Heart right ventricle (tissue), 16 donors: ENCODE data around the gene ANKRD6. TPM values are rescaled to one million over a fixed set of nuclear protein-coding genes. Genes with fewer than 3 reads are reported as not detected.

Source experiments
- ATAC-seq, 8 donors: fragments of 200-7000 bp; cut with Tn5 transposase; one replicate each; pipeline ENCODE4 v1.9.1; 2020; ENCODE audit warnings: mild to moderate bottlenecking in 8 of 8, moderate library complexity in 8 of 8, moderate number of reproducible peaks in 1 of 8
- DNase-seq, 2 donors: peaks; one replicate each; pipeline ENCODE4 v3.0.0-alpha.2; 2020
- H3K27ac ChIP-seq, 10 donors: fragments of 200-600 bp; sonication (generic) in 2 of 10; one replicate each; pipeline versions ENCODE4 v1.5.0 to v1.8.0; 2020 to 2022; ENCODE audit warnings: mild to moderate bottlenecking in 3 of 10
- H3K27me3 ChIP-seq, 7 donors: fragments of 200-600 bp; one replicate each; pipeline ENCODE4 v1.8.0; 2021 to 2022; ENCODE audit warnings: mild to moderate bottlenecking in 2 of 7
- H3K36me3 ChIP-seq, 9 donors: fragments of 200-600 bp; sonication (generic) in 1 of 9; one replicate each; pipeline versions ENCODE4 v1.5.0 to v1.8.0; 2020 to 2022; ENCODE audit warnings: mild to moderate bottlenecking in 2 of 9
- H3K4me1 ChIP-seq, 9 donors: fragments of 200-600 bp; sonication (generic) in 1 of 9; one replicate each; pipeline versions ENCODE4 v1.5.0 to v1.8.0; 2020 to 2022; ENCODE audit warnings: mild to moderate bottlenecking in 4 of 9
- H3K4me3 ChIP-seq, 10 donors: fragments of 200-600 bp; sonication (generic) in 2 of 10; one replicate each; pipeline versions ENCODE4 v1.5.0 to v1.8.0; 2020 to 2022; ENCODE audit warnings: mild to moderate bottlenecking in 7 of 10, moderate library complexity in 2 of 10
- H3K9me3 ChIP-seq, 11 donors: fragments of 200-600 bp in 10 of 11; sonication (generic) in 2 of 11; one replicate each; pipeline versions ENCODE4 v1.5.0 to v1.8.0; 2013 to 2022; ENCODE audit warnings: mild to moderate bottlenecking in 2 of 11, control low read depth in 1 of 11, moderate library complexity in 1 of 11
- CTCF ChIP-seq, 9 donors: fragments of 200-600 bp; sonication (generic) in 2 of 9; IDR thresholded peaks; one replicate each; pipeline versions ENCODE4 v1.5.0 to v1.8.0; 2021 to 2022; ENCODE audit warnings: antibody characterized with exemption in 9 of 9, mild to moderate bottlenecking in 5 of 9, moderate library complexity in 1 of 9
- WGBS, 2 donors: extraction: QIAGEN DNeasy Blood & Tissue Kit; methylation state at CpG; one replicate each; pipeline ENCODE4 v1.1.7; 2013; ENCODE audit warnings: inconsistent platforms in 1 of 2; 5-methylcytosine and 5-hydroxymethylcytosine counted together
- intact Hi-C, 10 donors: fragments of 100-400 bp; cut with DNase I; formaldehyde crosslinking; loops; one replicate each; pipeline versions ENCODE4 v1.11.1 to v1.14.2; 2022
- polyA plus RNA-seq, 2 donors: library from polyadenylated mRNA; stranded (reverse); fragments of 200-250 nt; gene quantifications; one replicate each; pipeline ENCODE4 v1.2.3, GENCODE V29; 2013
- total RNA-seq, 10 donors: library from RNA; stranded (reverse); fragmentation: NEBNext Ultra II Directional in 3 of 10; extraction: Animal tissue kit (Norgen Biotek cat#: 25700) in 3 of 10; gene quantifications; one replicate each; pipeline versions ENCODE4 v1.2.1 to v1.2.4, GENCODE V29; 2021 to 2023
- donor health status: Arrhythmogenic right ventricular cardiomyopathy.
- donor health status: ischemic (EF 13 %, LVEDD 7.1; RV severe dilation, severe dysfunction).
- donor health status: healthy with polysubstance abuse.
- donor health status: DM: no; HTN: yes; CAD: no.
- donor health status: DM: no; HTN: no; CAD: no.
- donor health status: ischemic (EF 25% LVEDD 6.9; RV normal size, moderate dysfunction).
- donor health status: ischemic (EF 25% LVEDD 5.7; RV mildly dilated, moderate dysfunction).
- donor health status: healthy.
- donor health status: DM: yes; HTN: yes; CAD: no.
- donor health status: Ischemic cardiomyopathy.
- donor health status: ischemic (EF 35%, LVEDD 5.7; RV mildly dilated, moderate dysfunction).
- donor health status: nonischemic (EF 11% LVEDD 7.7; RV severe dilation, severe dysfunction).
- donor health status: DM: yes; HTN: yes; CAD: no.
- donor health status: PGD.
- donor health status: ischemic (EF 29% LVEDD 5.4; RV normal size, mild dysfunction).
- donor health status: nonischemic (EF 23%, LVEDD 6.1; RV moderate dilation, normal function).

Gene ANKRD6
- total and polyA plus RNA-seq, 12 donors, result 2.0 to 18.2 (median 9.6) TPM

- no peak overlapping the region for H3K4me3 ChIP-seq
- H3K4me1 ChIP-seq, result peaks cover 0 to 16% (median 4%) of the 10 kb centered on the region in 9 donors
- peak in 2 of 8 donors; percentile 16 to 28 for ATAC-seq
- 78 to 83% methylated on average over 6 of the region's 6 CpGs for WGBS, 2 donors
- no peaks in the 10 kb centered on the region for H3K27me3 ChIP-seq
- DNase-seq, result no peak
- H3K36me3 ChIP-seq, result peaks cover 0 to 4% (median 0%) of the 10 kb centered on the region in 9 donors
- TF ChIP-seq CTCF (IDR thresholded peaks at IDR 0.05), result no peak
- H3K9me3 ChIP-seq, result no peaks in the 10 kb centered on the region
- intact Hi-C loops, result no loop called here
- no peak overlapping the region for H3K27ac ChIP-seq
Measured at GRCh38 chr6:89567630-89568390, 134.9 kb downstream of the ANKRD6 start.

DNA sequence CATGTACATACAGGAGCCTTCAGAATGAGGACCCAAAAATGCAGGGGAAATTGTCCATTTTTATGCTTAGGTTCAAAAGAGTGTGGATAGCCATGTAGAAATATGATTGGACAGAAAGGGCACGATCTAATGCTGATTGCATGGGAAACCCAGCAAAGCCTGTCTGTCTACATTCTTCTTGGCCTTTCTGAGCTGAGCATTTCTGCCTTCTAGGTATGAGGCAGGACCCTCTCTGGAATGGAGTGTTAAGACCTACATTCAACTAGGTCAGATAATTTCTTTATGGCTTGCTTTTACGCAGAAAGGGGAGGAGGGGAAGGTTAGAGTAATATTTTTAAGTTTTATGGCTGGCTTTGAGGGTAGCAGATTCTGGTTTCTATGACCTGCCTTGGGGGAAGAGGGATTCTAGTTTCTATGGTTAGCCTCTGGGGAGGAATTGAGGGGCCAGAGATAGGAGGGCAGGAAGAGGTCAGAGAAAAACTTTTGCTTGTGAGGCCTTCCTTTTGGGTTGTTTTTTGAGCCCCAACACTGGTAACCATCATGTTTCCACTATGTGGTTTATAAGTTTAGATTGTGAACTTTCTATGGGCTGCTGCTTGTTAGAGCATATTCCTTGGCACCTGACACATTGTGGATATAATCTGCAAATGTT lies 142.1 kb downstream of the ANKRD6 start:
- intact Hi-C loops, result no loop called here
- Histone ChIP-seq H3K27me3 (no peaks in the 10 kb centered on the region), H3K9me3 (no peaks in the 10 kb centered on the region), H3K4me3 (no peak overlapping the region), H3K36me3 (peaks cover 0 to 7% (median 0%) of the 10 kb centered on the region in 9 donors), H3K27ac (no peak overlapping the region), H3K4me1 (no peaks in the 10 kb centered on the region)
- ATAC-seq (no peak), DNase-seq (no peak)
- no peak for TF ChIP-seq CTCF (IDR thresholded peaks at IDR 0.05)
- WGBS, 2 donors, result 88 to 91% methylated on average over 2 of the region's 2 CpGs

DNA sequence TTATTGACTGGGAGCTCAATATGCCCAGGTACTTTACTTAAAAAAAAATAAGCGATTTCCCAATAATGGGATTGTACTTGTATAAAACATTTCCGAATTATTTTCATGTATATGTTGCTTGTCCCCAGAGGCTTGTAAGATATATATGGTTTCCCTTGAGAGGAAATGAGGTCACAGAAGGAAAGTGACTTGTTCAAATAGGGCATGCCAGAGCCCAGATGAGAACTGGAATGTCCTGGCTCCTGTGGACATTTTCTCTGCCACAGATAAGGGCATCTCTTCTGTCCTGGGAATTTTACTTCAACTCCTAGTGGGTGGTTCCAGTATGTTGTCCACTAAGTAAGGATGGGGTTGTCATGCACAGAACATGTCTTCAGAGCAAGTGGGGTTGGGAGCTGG lies 142.6 kb downstream of the ANKRD6 start:
- ATAC-seq (no peak), DNase-seq (no peak)
- H3K9me3 ChIP-seq, result no peaks in the 10 kb centered on the region
- H3K36me3 ChIP-seq, result peaks cover 0 to 7% (median 0%) of the 10 kb centered on the region in 9 donors
- H3K4me3 ChIP-seq, result no peak overlapping the region
- no peak for TF ChIP-seq CTCF (IDR thresholded peaks at IDR 0.05)
- no peaks in the 10 kb centered on the region for H3K4me1 ChIP-seq
- no peak overlapping the region for H3K27ac ChIP-seq
- intact Hi-C loops, result no loop called here
- H3K27me3 ChIP-seq, result no peaks in the 10 kb centered on the region
- 74 to 77% methylated on average over 2 of the region's 2 CpGs for WGBS, 2 donors

DNA sequence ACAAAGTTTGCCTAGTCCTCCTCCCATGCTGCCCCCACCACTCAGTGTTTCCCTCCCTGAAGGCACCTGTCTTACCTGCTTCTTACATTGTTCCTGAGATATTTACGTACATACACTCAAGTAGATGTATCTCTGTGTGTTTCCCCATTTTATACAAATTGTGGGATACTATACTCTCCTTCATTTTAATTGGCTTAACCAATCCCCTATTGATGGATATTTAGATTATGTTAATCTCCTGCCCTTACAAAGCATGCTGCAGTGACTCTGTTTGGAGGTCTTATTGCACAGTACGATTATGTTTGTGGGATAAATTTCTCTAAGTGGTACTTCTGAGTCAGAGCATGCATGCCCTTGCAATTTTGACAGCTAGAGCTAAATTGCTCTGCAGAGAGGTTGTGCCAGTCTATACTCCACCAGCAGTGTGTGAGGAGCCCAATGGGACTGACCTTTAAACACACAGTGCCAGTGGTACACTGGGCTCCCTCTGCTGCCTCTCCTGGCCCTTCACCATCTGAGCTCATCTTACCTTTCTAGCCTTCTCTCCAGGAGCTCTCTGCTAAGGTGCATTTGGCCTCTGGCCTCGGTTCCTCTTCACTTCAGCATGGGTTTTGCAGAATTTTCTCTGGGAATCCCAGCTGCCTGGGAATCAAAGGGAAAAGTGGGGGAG lies 148.2 kb downstream of the ANKRD6 start:
- no peak overlapping the region for H3K27ac ChIP-seq
- H3K9me3 ChIP-seq, result no peaks in the 10 kb centered on the region
- 87 to 89% methylated on average over 3 of the region's 3 CpGs for WGBS, 2 donors
- intact Hi-C loops, result no loop called here
- ATAC-seq, result no peak
- TF ChIP-seq CTCF (IDR thresholded peaks at IDR 0.05), result no peak
- H3K4me3 ChIP-seq, result no peak overlapping the region
- no peaks in the 10 kb centered on the region for H3K27me3 ChIP-seq
- H3K36me3 ChIP-seq, result no peaks in the 10 kb centered on the region
- DNase-seq, result no peak
- H3K4me1 ChIP-seq, result no peaks in the 10 kb centered on the region
